ENCODE results near the gene SCARF1.

Gene SCARF1

GRCh38 chr17:1649844-1650501, 4.4 kb upstream of the SCARF1 start, which contains the start of gene RILP:
Gene RILP (minus strand): TSS chr17:1649866. CDS start chr17:1649804, 62 bp downstream.
- H3K36me3 ChIP-seq (ENCODE audit: control insufficient read depth in 2 of 2, insufficient read depth in 1 of 2, low read length in 2 of 2) = peaks cover 33 to 50% of the 10 kb centered on the region in 2 experiments
- CTCF ChIA-PET = interaction anchor here (0.7 to 6.1 kb wide), 13 partner anchors 10 to 392 kb away, joined by 3 to 69 read pairs (median 8); no protein-coding TSS in a partner anchor
- peak within 1 kb of the TSS; percentile 86 for H3K27ac ChIP-seq (ENCODE audit: extremely low read depth, low read depth, low read length)
- no peak for TF ChIP-seq ZNF514 (tag by site-specific recombination; IDR thresholded peaks at IDR 0.05)
- TF ChIP-seq HOXC10 (CRISPR knock-in tag; IDR thresholded peaks at IDR 0.05) = no peak
- no peak for TF ChIP-seq KLF17 (tag by site-specific recombination; IDR thresholded peaks at IDR 0.05)
- no peak for TF ChIP-seq MYNN (tag by site-specific recombination; IDR thresholded peaks at IDR 0.05; ENCODE audit: borderline replicate concordance)
- peak; percentile 37; the same call in 1 of the 2 replicates for TF ChIP-seq KLF8 (tag by site-specific recombination; IDR thresholded peaks at IDR 0.05)
- TF ChIP-seq ZNF76 (tag by site-specific recombination; IDR thresholded peaks at IDR 0.05; ENCODE audit: borderline replicate concordance, low read depth) = no peak
- no peak for TF ChIP-seq ZNF274 (IDR thresholded peaks at IDR 0.05; ENCODE audit: low read length)
- TF ChIP-seq ZNF274 (tag by site-specific recombination; IDR thresholded peaks at IDR 0.05; ENCODE audit: borderline replicate concordance) = no peak
- TF ChIP-seq ZNF558 (tag by site-specific recombination; IDR thresholded peaks at IDR 0.05) = no peak
- peak; percentile 88 for TF ChIP-seq PRDM4 (tag by site-specific recombination; IDR thresholded peaks at IDR 0.05)
- no peak for TF ChIP-seq ZNF148 (tag by site-specific recombination; IDR thresholded peaks at IDR 0.05; ENCODE audit: borderline replicate concordance)
- peak; percentile 84 for TF ChIP-seq PRDM10 (tag by site-specific recombination; IDR thresholded peaks at IDR 0.05)
- TF ChIP-seq SP2 (tag by site-specific recombination; IDR thresholded peaks at IDR 0.05) = peak; percentile 76
- 0 out of 2 replicates have a peak, but pooled peaks have one; percentile 61 for TF ChIP-seq GLIS1 (tag by site-specific recombination; IDR thresholded peaks at IDR 0.05)
- TF ChIP-seq KLF9 (tag by site-specific recombination; IDR thresholded peaks at IDR 0.05; ENCODE audit: low read depth) = peak; percentile 70
- peak; percentile 39; the same call in 1 of the 2 replicates for TF ChIP-seq HIC1 (tag by site-specific recombination; IDR thresholded peaks at IDR 0.05)
- TF ChIP-seq ZNF341 (tag by site-specific recombination; IDR thresholded peaks at IDR 0.05; ENCODE audit: low read depth) = 0 out of 2 replicates have a peak, but pooled peaks have one; percentile 3
- TF ChIP-seq SP7 (tag by site-specific recombination; IDR thresholded peaks at IDR 0.05) = 0 out of 2 replicates have a peak, but pooled peaks have one; percentile 47
- no peak for TF ChIP-seq ZEB2 (tag by site-specific recombination; IDR thresholded peaks at IDR 0.05)
- TF ChIP-seq REPIN1 (tag by site-specific recombination; IDR thresholded peaks at IDR 0.05; ENCODE audit: low read depth) = no peak
- no peak for TF ChIP-seq KLF10 (tag by site-specific recombination; IDR thresholded peaks at IDR 0.05)
- TF ChIP-seq ZNF626 (tag by site-specific recombination; IDR thresholded peaks at IDR 0.05) = no peak
- 0 out of 2 replicates have a peak, but pooled peaks have one; percentile 8 for TF ChIP-seq ZNF394 (tag by site-specific recombination; IDR thresholded peaks at IDR 0.05; ENCODE audit: borderline replicate concordance)
- TF ChIP-seq KLF7 (tag by site-specific recombination; IDR thresholded peaks at IDR 0.05; ENCODE audit: borderline replicate concordance) = peak; percentile 64; the same call in 1 of the 2 replicates
- TF ChIP-seq KLF1 (tag by site-specific recombination; IDR thresholded peaks at IDR 0.05) = peak; percentile 97
- peak; percentile 75 for TF ChIP-seq ZBTB8A (tag by site-specific recombination; IDR thresholded peaks at IDR 0.05)

More at GRCh38 chr17:1649844-1650501, 4.4 kb upstream of the SCARF1 start, which contains the start of gene RILP:
- H3K9me3 ChIP-seq (ENCODE audit: control insufficient read depth, insufficient read depth, low read depth, low read length) = no peaks in the 10 kb centered on the region
- H3K4me1 ChIP-seq (ENCODE audit: control insufficient read depth, insufficient read depth, low read length) = peaks cover 8% of the 10 kb centered on the region
- H3K4me3 ChIP-seq (ENCODE audit: low read depth, low read length) = peak within 1 kb of the TSS; percentile 61
- POLR2A ChIA-PET = interaction anchor here (0.6 to 6.0 kb wide), 15 partner anchors 9 to 383 kb away, joined by 3 to 38 read pairs (median 6); partner anchors contain the start of genes PRPF8 and SLC43A2
